AG20443 (cell line): ENCODE results near the gene RAP2B.
"Not testable (repeated sequence)": the region's sequence is repeated elsewhere in the genome, so short reads cannot be mapped to it uniquely, and the experiment has no call there.

Experiments
- DNase-seq: peaks from one replicate; pipeline ENCODE4 v3.0.0; 2012; ENCODE audit warnings: low spot score, mixed read lengths

Gene RAP2B

GRCh38 chr3:153193786-153194476 lies 31.9 kb downstream of the RAP2B start:
- not testable (repeated sequence) for DNase-seq

GRCh38 chr3:153195349-153195879 lies 33.4 kb downstream of the RAP2B start:
- no peak for DNase-seq

GRCh38 chr3:153209596-153209995 lies 47.6 kb downstream of the RAP2B start:
- peak; percentile 62 for DNase-seq

GRCh38 chr3:153210146-153210545 lies 48.1 kb downstream of the RAP2B start:
- DNase-seq: peak; percentile 44

GRCh38 chr3:153210660-153211059 lies 48.6 kb downstream of the RAP2B start:
- DNase-seq: peak; percentile 10

- no peak for DNase-seq
Measured at GRCh38 chr3:153215497-153215896, 53.5 kb downstream of the RAP2B start.

- DNase-seq: peak; percentile 11
Measured at GRCh38 chr3:153215966-153216365, 53.9 kb downstream of the RAP2B start.

- DNase-seq: no peak
Measured at GRCh38 chr3:153216928-153217327, 54.9 kb downstream of the RAP2B start.

- DNase-seq: peak; percentile 15
Measured at GRCh38 chr3:153219146-153219545, 57.1 kb downstream of the RAP2B start.
